ENCODE data around the gene ZYG11B.

DNA sequence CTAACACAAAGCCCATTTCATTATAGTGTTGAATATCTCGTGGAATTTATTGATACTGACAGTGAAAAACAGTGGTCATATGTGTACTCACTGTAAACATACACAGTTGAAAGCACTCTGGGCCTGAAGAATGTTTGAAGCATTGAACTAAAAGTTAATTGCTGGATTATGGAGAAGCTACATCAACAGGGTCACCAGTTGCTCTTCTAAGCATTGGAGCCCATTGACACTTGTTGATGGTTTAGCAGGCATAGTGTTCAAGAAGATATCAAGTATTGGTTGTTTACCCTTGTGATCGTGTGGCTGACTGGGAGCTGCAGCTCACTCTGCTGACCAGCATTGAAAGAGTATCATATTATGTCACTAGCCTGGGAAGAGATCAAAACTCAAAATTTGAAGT, 126.6 kb downstream of the ZYG11B start:
- no peak for TF ChIP-seq POLR2A (IDR thresholded peaks at IDR 0.05)
- TF ChIP-seq, protein P1, sequence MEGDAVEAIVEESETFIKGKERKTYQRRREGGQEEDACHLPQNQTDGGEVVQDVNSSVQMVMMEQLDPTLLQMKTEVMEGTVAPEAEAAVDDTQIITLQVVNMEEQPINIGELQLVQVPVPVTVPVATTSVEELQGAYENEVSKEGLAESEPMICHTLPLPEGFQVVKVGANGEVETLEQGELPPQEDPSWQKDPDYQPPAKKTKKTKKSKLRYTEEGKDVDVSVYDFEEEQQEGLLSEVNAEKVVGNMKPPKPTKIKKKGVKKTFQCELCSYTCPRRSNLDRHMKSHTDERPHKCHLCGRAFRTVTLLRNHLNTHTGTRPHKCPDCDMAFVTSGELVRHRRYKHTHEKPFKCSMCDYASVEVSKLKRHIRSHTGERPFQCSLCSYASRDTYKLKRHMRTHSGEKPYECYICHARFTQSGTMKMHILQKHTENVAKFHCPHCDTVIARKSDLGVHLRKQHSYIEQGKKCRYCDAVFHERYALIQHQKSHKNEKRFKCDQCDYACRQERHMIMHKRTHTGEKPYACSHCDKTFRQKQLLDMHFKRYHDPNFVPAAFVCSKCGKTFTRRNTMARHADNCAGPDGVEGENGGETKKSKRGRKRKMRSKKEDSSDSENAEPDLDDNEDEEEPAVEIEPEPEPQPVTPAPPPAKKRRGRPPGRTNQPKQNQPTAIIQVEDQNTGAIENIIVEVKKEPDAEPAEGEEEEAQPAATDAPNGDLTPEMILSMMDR (IDR thresholded peaks at IDR 0.05): no peak
- TF ChIP-seq POLR2AphosphoS5 (IDR thresholded peaks at IDR 0.05): no peak
